DOHH2 (cell line): ENCODE measurements around the gene KRTAP17-1.

Source experiments
- H3F3A ChIP-seq: fragments of 200-600 bp; sonication (generic), shearing (Covaris generic); 2 replicates; pipeline ENCODE4 v1.6.0; 2016; ENCODE audit warnings: antibody characterized with exemption, mild to moderate bottlenecking; ENCODE audit not compliant: control insufficient read depth, insufficient read depth
- H3K27ac ChIP-seq: fragments of 200-600 bp; sonication (generic); 2 replicates; pipeline ENCODE4 v1.5.1; 2014; ENCODE audit warnings: low read depth, mild to moderate bottlenecking, low read length, moderate library complexity
- H3K27me3 ChIP-seq: fragments of 200-600 bp; sonication (generic); 2 replicates; pipeline ENCODE4 v1.6.1; 2014; ENCODE audit warnings: mild to moderate bottlenecking, low read length, mixed read lengths; ENCODE audit not compliant: control insufficient read depth
- H3K36me3 ChIP-seq: fragments of 200-600 bp; sonication (generic); 2 replicates; pipeline ENCODE4 v1.6.1; 2014; ENCODE audit warnings: mild to moderate bottlenecking, low read length, moderate library complexity, mixed read lengths; ENCODE audit not compliant: control insufficient read depth
- H3K4me1 ChIP-seq: fragments of 200-600 bp; sonication (generic); 2 replicates; pipeline ENCODE4 v1.6.1; 2014; ENCODE audit warnings: mild to moderate bottlenecking, low read length, mixed read lengths; ENCODE audit not compliant: control insufficient read depth
- H3K4me2 ChIP-seq: fragments of 200-600 bp; sonication (generic); 2 replicates; pipeline ENCODE4 v1.6.0; 2014; ENCODE audit warnings: mild to moderate bottlenecking, low read length, moderate library complexity
- H3K4me3 ChIP-seq: fragments of 200-600 bp; sonication (generic); 2 replicates; pipeline ENCODE4 v1.5.1; 2014; ENCODE audit warnings: mild to moderate bottlenecking, low read length, mixed read lengths
- H3K79me2 ChIP-seq: fragments of 200-600 bp; sonication (generic); 2 replicates; pipeline ENCODE4 v1.6.1; 2014; ENCODE audit warnings: mild to moderate bottlenecking, low read length, mixed read lengths; ENCODE audit not compliant: control insufficient read depth
- H3K9me2 ChIP-seq: fragments of 200-600 bp; sonication (generic); replicated peaks from 2 replicates; pipeline ENCODE4 v1.6.1; 2014; ENCODE audit warnings: mild to moderate bottlenecking, low read length, mixed read lengths; ENCODE audit not compliant: control insufficient read depth
- H3K9me3 ChIP-seq: fragments of 200-600 bp; sonication (generic); 2 replicates; pipeline ENCODE4 v1.6.1; 2014; ENCODE audit warnings: antibody characterized with exemption, low read length, mixed read lengths; ENCODE audit not compliant: control insufficient read depth, insufficient read depth
- H4K20me1 ChIP-seq: fragments of 200-600 bp; sonication (generic); 2 replicates; pipeline ENCODE4 v1.6.0; 2014; ENCODE audit warnings: low read depth, mild to moderate bottlenecking, antibody characterized with exemption, low read length, moderate library complexity; ENCODE audit not compliant: control insufficient read depth, insufficient read depth
- EZH2phosphoT487 ChIP-seq: fragments of 200-600 bp; sonication (generic); IDR thresholded peaks from 2 replicates; pipeline ENCODE4 v1.6.1; 2017; ENCODE audit warnings: borderline replicate concordance, mild to moderate bottlenecking, antibody characterized with exemption, low read length, moderate library complexity, mixed read lengths
- TF ChIP-seq, protein P1 (sequence below): fragments of 200-600 bp; sonication (generic); IDR thresholded peaks from one replicate; pipeline ENCODE4 v1.5.1; 2014; ENCODE audit warnings: antibody characterized with exemption, mild to moderate bottlenecking, low read depth, low read length; ENCODE audit not compliant: poor library complexity, severe bottlenecking

KRTAP17-1 gene

GRCh38 chr17:41267711-41268110 is 47.8 kb downstream of the KRTAP17-1 start:
- no peak overlapping the region for H3K4me2 ChIP-seq
- H3K9me3 ChIP-seq, result no peaks in the 10 kb centered on the region
- H3K79me2 ChIP-seq, result no peaks in the 10 kb centered on the region
- H3K9me2 ChIP-seq, result no peaks in the 10 kb centered on the region
- H3F3A ChIP-seq, result no peaks in the 10 kb centered on the region
- no peak overlapping the region for H3K4me3 ChIP-seq
- H3K27ac ChIP-seq, result no peak overlapping the region
- no peaks in the 10 kb centered on the region for H4K20me1 ChIP-seq
- no peaks in the 10 kb centered on the region for H3K36me3 ChIP-seq
- peaks cover 23% of the 10 kb centered on the region for H3K27me3 ChIP-seq
- TF ChIP-seq, protein P1, sequence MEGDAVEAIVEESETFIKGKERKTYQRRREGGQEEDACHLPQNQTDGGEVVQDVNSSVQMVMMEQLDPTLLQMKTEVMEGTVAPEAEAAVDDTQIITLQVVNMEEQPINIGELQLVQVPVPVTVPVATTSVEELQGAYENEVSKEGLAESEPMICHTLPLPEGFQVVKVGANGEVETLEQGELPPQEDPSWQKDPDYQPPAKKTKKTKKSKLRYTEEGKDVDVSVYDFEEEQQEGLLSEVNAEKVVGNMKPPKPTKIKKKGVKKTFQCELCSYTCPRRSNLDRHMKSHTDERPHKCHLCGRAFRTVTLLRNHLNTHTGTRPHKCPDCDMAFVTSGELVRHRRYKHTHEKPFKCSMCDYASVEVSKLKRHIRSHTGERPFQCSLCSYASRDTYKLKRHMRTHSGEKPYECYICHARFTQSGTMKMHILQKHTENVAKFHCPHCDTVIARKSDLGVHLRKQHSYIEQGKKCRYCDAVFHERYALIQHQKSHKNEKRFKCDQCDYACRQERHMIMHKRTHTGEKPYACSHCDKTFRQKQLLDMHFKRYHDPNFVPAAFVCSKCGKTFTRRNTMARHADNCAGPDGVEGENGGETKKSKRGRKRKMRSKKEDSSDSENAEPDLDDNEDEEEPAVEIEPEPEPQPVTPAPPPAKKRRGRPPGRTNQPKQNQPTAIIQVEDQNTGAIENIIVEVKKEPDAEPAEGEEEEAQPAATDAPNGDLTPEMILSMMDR, result no peak
- TF ChIP-seq EZH2phosphoT487, result no peak
- no peaks in the 10 kb centered on the region for H3K4me1 ChIP-seq

- Histone ChIP-seq H3K36me3 (no peaks in the 10 kb centered on the region), H3K9me2 (no peaks in the 10 kb centered on the region), H3K4me1 (no peaks in the 10 kb centered on the region), H3K27ac (no peak within 1 kb of the TSS), H3K9me3 (no peaks in the 10 kb centered on the region), H3K4me3 (no peak within 1 kb of the TSS), H3K27me3 (peaks cover 18% of the 10 kb centered on the region), H3F3A (no peaks in the 10 kb centered on the region), H3K79me2 (no peaks in the 10 kb centered on the region), H4K20me1 (no peaks in the 10 kb centered on the region), H3K4me2 (no peak within 1 kb of the TSS)
- no peak for TF ChIP-seq EZH2phosphoT487
- TF ChIP-seq, protein P1, result no peak
Observed at GRCh38 chr17:41265078-41265477, 50.4 kb downstream of the KRTAP17-1 start, which contains the start of gene KRTAP9-6. KRTAP9-6 (plus strand) TSS chr17:41265378; CDS start chr17:41265378, 0 bp downstream.
